HUES6 (cell line): Measurements from ENCODE around the gene TMEM121.

Experiments used
- H3K27ac ChIP-seq: 2 replicates; pipeline ENCODE4 v1.7.0; 2013; ENCODE audit warnings: low read depth, mild to moderate bottlenecking, low read length, inconsistent platforms
- H3K27me3 ChIP-seq: 2 replicates; pipeline ENCODE4 v1.6.1; 2013; ENCODE audit warnings: low read length; ENCODE audit not compliant: control insufficient read depth, insufficient read depth
- H3K36me3 ChIP-seq: 2 replicates; pipeline ENCODE4 v1.6.1; 2013; ENCODE audit warnings: low read length; ENCODE audit not compliant: control insufficient read depth, insufficient read depth
- H3K4me1 ChIP-seq: 2 replicates; pipeline ENCODE4 v1.6.1; 2013; ENCODE audit warnings: low read length; ENCODE audit not compliant: control insufficient read depth, insufficient read depth
- H3K4me3 ChIP-seq: 2 replicates; pipeline ENCODE4 v1.5.1; 2013; ENCODE audit warnings: low read depth, low read length
- H3K9ac ChIP-seq: one replicate; pipeline ENCODE4 v1.6.1; 2013; ENCODE audit warnings: mild to moderate bottlenecking, low read length
- H3K9me3 ChIP-seq: 2 replicates; pipeline ENCODE4 v1.6.1; 2013; ENCODE audit warnings: low read depth, low read length; ENCODE audit not compliant: control insufficient read depth, insufficient read depth

Gene TMEM121

GRCh38 chr14:105501504-105502291 lies 24.7 kb upstream of the TMEM121 start:
- peaks cover 3% of the 10 kb centered on the region; the same call in 1 of the 2 replicates for H3K36me3 ChIP-seq
- no peak overlapping the region for H3K9ac ChIP-seq
- no peak overlapping the region for H3K27ac ChIP-seq
- no peaks in the 10 kb centered on the region for H3K27me3 ChIP-seq
- no peaks in the 10 kb centered on the region; the same call in 1 of the 2 replicates for H3K9me3 ChIP-seq
- no peak overlapping the region for H3K4me3 ChIP-seq
- H3K4me1 ChIP-seq, result peaks cover 7% of the 10 kb centered on the region; the same call in 1 of the 2 replicates

DNA sequence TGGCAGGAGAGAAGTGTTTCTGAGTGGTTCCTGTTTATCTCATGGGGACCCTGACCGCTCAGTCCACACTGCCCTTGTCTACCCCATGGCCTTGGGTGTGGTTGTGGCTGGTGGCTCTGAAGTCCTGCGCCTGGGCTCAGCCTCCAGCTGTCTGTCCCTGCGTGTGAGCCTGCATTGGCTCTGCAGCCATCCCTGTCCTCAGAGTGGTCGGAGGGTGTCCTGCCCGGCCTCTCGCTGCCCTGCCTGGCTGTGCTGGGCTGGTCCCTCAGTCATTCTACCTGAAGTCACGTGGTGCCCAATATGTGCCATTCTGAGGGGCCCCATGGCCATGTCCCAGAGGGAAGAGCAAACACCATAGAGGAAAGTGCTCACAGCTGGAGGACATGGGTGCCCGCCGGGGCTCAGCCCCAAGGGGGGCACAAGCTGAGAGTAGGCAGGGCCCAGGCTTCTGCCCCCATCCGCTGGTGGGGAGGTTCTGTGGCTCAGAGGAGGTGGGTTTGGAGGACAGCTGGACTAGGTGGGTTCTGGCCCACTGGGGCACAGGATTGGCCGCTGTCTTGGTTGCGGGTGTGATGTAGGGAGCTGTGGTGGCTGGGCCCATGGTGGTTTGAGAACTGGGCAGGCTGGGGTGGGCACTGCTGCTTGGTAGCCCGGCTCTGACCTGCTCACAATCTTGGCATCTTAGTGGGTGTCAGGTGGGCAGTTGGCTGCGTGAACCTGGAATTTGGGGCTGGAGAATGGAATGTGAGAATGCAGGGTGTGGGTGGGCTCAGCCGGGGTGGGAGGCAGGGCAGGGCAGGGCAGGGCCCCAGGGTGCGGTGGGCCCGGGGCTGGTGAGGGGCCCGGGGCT lies 23.7 kb upstream of the TMEM121 start:
- peaks cover 7% of the 10 kb centered on the region; the same call in 1 of the 2 replicates for H3K4me1 ChIP-seq
- no peaks in the 10 kb centered on the region for H3K27me3 ChIP-seq
- H3K4me3 ChIP-seq, result no peak overlapping the region
- no peak overlapping the region for H3K9ac ChIP-seq
- H3K36me3 ChIP-seq, result peaks cover under 1% of the 10 kb centered on the region; the same call in 1 of the 2 replicates
- H3K27ac ChIP-seq, result no peak overlapping the region
- no peaks in the 10 kb centered on the region; the same call in 1 of the 2 replicates for H3K9me3 ChIP-seq

GRCh38 chr14:105503296-105503640 lies 23.1 kb upstream of the TMEM121 start:
- no peaks in the 10 kb centered on the region for H3K36me3 ChIP-seq
- H3K27ac ChIP-seq, result no peak overlapping the region
- H3K9me3 ChIP-seq, result no peaks in the 10 kb centered on the region; the same call in 1 of the 2 replicates
- H3K9ac ChIP-seq, result no peak overlapping the region
- no peak overlapping the region for H3K4me3 ChIP-seq
- H3K27me3 ChIP-seq, result peaks cover 3% of the 10 kb centered on the region; the same call in 1 of the 2 replicates
- peaks cover 7% of the 10 kb centered on the region; the same call in 1 of the 2 replicates for H3K4me1 ChIP-seq

GRCh38 chr14:105503935-105504692 lies 22.3 kb upstream of the TMEM121 start:
- H3K9ac ChIP-seq, result no peak overlapping the region
- peaks cover 4% of the 10 kb centered on the region; the same call in 1 of the 2 replicates for H3K4me1 ChIP-seq
- peaks cover 7% of the 10 kb centered on the region; the same call in 1 of the 2 replicates for H3K27me3 ChIP-seq
- no peaks in the 10 kb centered on the region; the same call in 1 of the 2 replicates for H3K9me3 ChIP-seq
- H3K4me3 ChIP-seq, result no peak overlapping the region
- H3K36me3 ChIP-seq, result no peaks in the 10 kb centered on the region
- H3K27ac ChIP-seq, result no peak overlapping the region

DNA sequence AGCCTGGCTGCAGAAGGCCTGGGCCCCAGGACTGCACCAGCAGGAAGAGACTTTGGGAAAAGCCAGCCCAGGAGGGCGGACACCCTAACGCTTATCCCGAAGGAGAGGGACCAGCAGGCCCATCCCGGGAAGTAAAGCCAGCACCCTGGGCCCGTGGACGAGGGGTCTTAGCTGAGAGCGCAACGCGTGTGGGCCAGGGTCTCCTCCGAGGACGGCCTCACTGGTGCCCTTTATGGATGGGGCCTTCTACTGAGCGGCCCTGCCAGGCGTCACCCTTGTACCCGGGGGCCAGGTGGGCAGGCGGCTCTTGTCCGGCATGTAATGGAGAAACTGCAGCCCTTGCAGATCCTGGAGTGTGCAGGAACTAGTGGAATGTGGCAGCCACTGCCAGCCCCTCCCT lies 21.3 kb upstream of the TMEM121 start:
- Histone ChIP-seq H3K4me1 (peaks cover 3% of the 10 kb centered on the region; the same call in 1 of the 2 replicates), H3K27ac (no peak overlapping the region), H3K9me3 (no peaks in the 10 kb centered on the region; the same call in 1 of the 2 replicates), H3K27me3 (peaks cover 7% of the 10 kb centered on the region; the same call in 1 of the 2 replicates), H3K36me3 (no peaks in the 10 kb centered on the region), H3K4me3 (no peak overlapping the region), H3K9ac (no peak overlapping the region)

GRCh38 chr14:105507247-105507646 lies 19.1 kb upstream of the TMEM121 start:
- no peak overlapping the region for H3K4me3 ChIP-seq
- H3K9me3 ChIP-seq, result no peaks in the 10 kb centered on the region; the same call in 1 of the 2 replicates
- H3K27me3 ChIP-seq, result peaks cover 21% of the 10 kb centered on the region; the same call in 1 of the 2 replicates
- no peaks in the 10 kb centered on the region for H3K4me1 ChIP-seq
- H3K36me3 ChIP-seq, result no peaks in the 10 kb centered on the region
- H3K27ac ChIP-seq, result no peak overlapping the region
- H3K9ac ChIP-seq, result no peak overlapping the region

DNA sequence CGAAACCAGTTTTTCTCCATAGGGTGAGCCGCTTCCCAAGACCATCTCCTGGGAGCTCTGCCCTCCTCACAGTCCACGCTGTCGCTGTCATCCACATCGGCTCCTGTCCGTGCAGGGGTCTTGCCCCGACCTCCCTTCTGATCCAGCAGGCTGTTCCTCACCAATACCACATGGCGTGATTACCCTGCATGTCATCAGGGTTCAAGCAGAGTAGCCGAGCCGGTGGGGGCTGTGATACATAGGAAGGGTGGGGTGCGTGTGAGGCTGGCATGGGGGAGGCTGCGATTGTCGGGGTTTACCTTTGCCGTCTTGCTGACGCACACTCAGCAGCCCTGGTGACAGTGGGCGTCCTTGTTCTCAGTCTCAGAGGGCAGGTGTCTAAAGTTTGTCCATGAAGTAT lies 18.3 kb upstream of the TMEM121 start:
- Histone ChIP-seq H3K27ac (no peak overlapping the region), H3K4me3 (no peak overlapping the region), H3K9me3 (no peaks in the 10 kb centered on the region; the same call in 1 of the 2 replicates), H3K36me3 (no peaks in the 10 kb centered on the region), H3K27me3 (peaks cover 25% of the 10 kb centered on the region; the same call in 1 of the 2 replicates), H3K4me1 (no peaks in the 10 kb centered on the region), H3K9ac (no peak overlapping the region)

GRCh38 chr14:105508601-105509000 lies 17.8 kb upstream of the TMEM121 start:
- Histone ChIP-seq H3K27ac (no peak overlapping the region), H3K4me3 (no peak overlapping the region), H3K27me3 (peaks cover 25% of the 10 kb centered on the region; the same call in 1 of the 2 replicates), H3K4me1 (no peaks in the 10 kb centered on the region), H3K36me3 (no peaks in the 10 kb centered on the region), H3K9ac (no peak overlapping the region), H3K9me3 (no peaks in the 10 kb centered on the region; the same call in 1 of the 2 replicates)

DNA sequence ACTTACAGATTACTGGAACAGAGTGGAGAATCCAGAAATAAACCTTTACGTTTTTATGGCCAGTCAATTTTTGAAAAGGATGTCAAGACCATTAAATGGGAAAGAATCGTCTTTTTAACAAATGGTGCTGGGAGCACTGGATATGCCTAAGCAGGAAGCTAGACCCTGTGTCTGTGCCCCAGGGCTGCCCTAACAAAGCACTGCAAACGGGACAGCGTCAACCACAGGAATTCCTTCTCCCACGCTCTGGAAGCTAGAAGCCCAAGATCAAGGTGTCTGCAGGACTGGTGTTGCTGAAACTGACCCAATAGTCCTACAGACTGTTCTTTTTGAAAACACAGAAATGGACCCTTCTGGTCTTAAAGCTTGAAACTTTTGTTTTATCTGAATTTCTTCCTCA lies 9.3 kb upstream of the TMEM121 start:
- no peak overlapping the region for H3K27ac ChIP-seq
- H3K4me3 ChIP-seq, result no peak overlapping the region
- peaks cover 5% of the 10 kb centered on the region; the same call in 1 of the 2 replicates for H3K9me3 ChIP-seq
- no peaks in the 10 kb centered on the region for H3K36me3 ChIP-seq
- no peaks in the 10 kb centered on the region for H3K4me1 ChIP-seq
- no peak overlapping the region for H3K9ac ChIP-seq
- peaks cover 17% of the 10 kb centered on the region; the same call in 1 of the 2 replicates for H3K27me3 ChIP-seq

- H3K4me1 ChIP-seq, result no peaks in the 10 kb centered on the region
Observed at GRCh38 chr14:105519946-105520698, 6.3 kb upstream of the TMEM121 start.

More at GRCh38 chr14:105519946-105520698, 6.3 kb upstream of the TMEM121 start:
- Histone ChIP-seq H3K27me3 (peaks cover 22% of the 10 kb centered on the region), H3K9me3 (peaks cover 5% of the 10 kb centered on the region; the same call in 1 of the 2 replicates), H3K9ac (no peak overlapping the region), H3K27ac (no peak overlapping the region), H3K36me3 (no peaks in the 10 kb centered on the region), H3K4me3 (no peak overlapping the region)
